ENCODE results near the gene RHBDL1.

RHBDL1 gene

GRCh38 chr16:723695-724094, 48.2 kb downstream of the RHBDL1 start:
- H3K4me3 ChIP-seq (ENCODE audit: low read depth, low read length), result no peak overlapping the region
- no peak for DNase-seq (ENCODE audit: low read depth)
- TF ChIP-seq CTCF (IDR thresholded peaks at IDR 0.05; ENCODE audit: low read depth, low read length, missing control alignments), result no peak

GRCh38 chr16:724188-725040, 48.9 kb downstream of the RHBDL1 start:
- no peak for TF ChIP-seq CTCF (IDR thresholded peaks at IDR 0.05; ENCODE audit: low read depth, low read length, missing control alignments)
- DNase-seq (ENCODE audit: low read depth), result no peak
- H3K4me3 ChIP-seq (ENCODE audit: low read depth, low read length), result no peak overlapping the region

GRCh38 chr16:725041-725376, 49.5 kb downstream of the RHBDL1 start:
- DNase-seq (ENCODE audit: low read depth), result no peak
- TF ChIP-seq CTCF (IDR thresholded peaks at IDR 0.05; ENCODE audit: low read depth, low read length, missing control alignments), result no peak
- H3K4me3 ChIP-seq (ENCODE audit: low read depth, low read length), result no peak overlapping the region

GRCh38 chr16:725463-726187, 50.2 kb downstream of the RHBDL1 start:
- DNase-seq (ENCODE audit: low read depth), result no peak
- TF ChIP-seq CTCF (IDR thresholded peaks at IDR 0.05; ENCODE audit: low read depth, low read length, missing control alignments), result no peak
- H3K4me3 ChIP-seq (ENCODE audit: low read depth, low read length), result no peak overlapping the region

- no peak for TF ChIP-seq CTCF (IDR thresholded peaks at IDR 0.05; ENCODE audit: low read depth, low read length, missing control alignments)
- no peak overlapping the region; the same call in none of the 2 replicates for H3K4me3 ChIP-seq (ENCODE audit: low read depth, low read length)
- no peak for DNase-seq (ENCODE audit: low read depth)
Measured at GRCh38 chr16:726188-726437, 50.6 kb downstream of the RHBDL1 start.

- DNase-seq (ENCODE audit: low read depth), result no peak
- TF ChIP-seq CTCF (IDR thresholded peaks at IDR 0.05; ENCODE audit: low read depth, low read length, missing control alignments), result no peak
- peak within 1 kb of the TSS; percentile 85 for H3K4me3 ChIP-seq (ENCODE audit: low read depth, low read length)
Measured at GRCh38 chr16:726438-727290, 51.2 kb downstream of the RHBDL1 start, which contains the start of the genes CCDC78 and HAGHL. CCDC78 (minus strand) TSS chr16:726443; CDS start chr16:726367, 76 bp downstream. HAGHL (plus strand) TSS chr16:727106; CDS start chr16:727510, 404 bp downstream.

Data from GM12864 (cell line).